Memory B cell (primary cell): ENCODE data around the gene NKAPL.

ENCODE experiments used
- ATAC-seq: fragments of 150-1000 bp; cut with Tn5 transposase; 2 replicates; pipeline ENCODE4 v1.10.0; 2021; ENCODE audit warnings: low read depth, mild to moderate bottlenecking, moderate library complexity
- DNase-seq, 2 donors: peaks; one replicate each; pipeline ENCODE4 v3.0.0; 2022; ENCODE audit warnings: low spot score in 2 of 2
- H3K27ac Mint-ChIP-seq: one replicate; pipeline ENCODE4 v1.8.0; 2022; ENCODE audit warnings: mild to moderate bottlenecking, moderate library complexity, mixed read lengths
- H3K27me3 Mint-ChIP-seq: one replicate; pipeline ENCODE4 v1.8.0; 2022; ENCODE audit warnings: mixed read lengths
- H3K36me3 Mint-ChIP-seq: one replicate; pipeline ENCODE4 v1.8.0; 2022; ENCODE audit warnings: mild to moderate bottlenecking, mixed read lengths
- H3K4me1 Mint-ChIP-seq: one replicate; pipeline ENCODE4 v1.8.0; 2022; ENCODE audit warnings: mixed read lengths
- H3K4me3 Mint-ChIP-seq: one replicate; pipeline ENCODE4 v1.8.0; 2022; ENCODE audit warnings: mild to moderate bottlenecking, moderate library complexity, mixed read lengths
- H3K9me3 Mint-ChIP-seq: one replicate; pipeline ENCODE4 v1.8.0; 2022; ENCODE audit warnings: mixed read lengths

The NKAPL gene

GRCh38 chr6:28264834-28265401 lies 5.8 kb downstream of the NKAPL start:
- H3K36me3 Mint-ChIP-seq, result peaks cover 5% of the 10 kb centered on the region
- ATAC-seq (no peak), DNase-seq (no peak)
- H3K4me1 Mint-ChIP-seq, result peaks cover 7% of the 10 kb centered on the region
- H3K9me3 Mint-ChIP-seq, result peaks cover 4% of the 10 kb centered on the region
- H3K4me3 Mint-ChIP-seq, result no peak overlapping the region
- H3K27me3 Mint-ChIP-seq, result peaks cover 2% of the 10 kb centered on the region
- no peak overlapping the region for H3K27ac Mint-ChIP-seq

GRCh38 chr6:28266563-28266961 lies 7.5 kb downstream of the NKAPL start:
- Mint-ChIP-seq H3K36me3 (peaks cover 12% of the 10 kb centered on the region), H3K27me3 (no peaks in the 10 kb centered on the region), H3K4me1 (peaks cover 10% of the 10 kb centered on the region), H3K27ac (no peak overlapping the region), H3K4me3 (no peak overlapping the region), H3K9me3 (no peaks in the 10 kb centered on the region)
- no peak for DNase-seq
- ATAC-seq, result no peak

GRCh38 chr6:28266962-28267694 lies 8.0 kb downstream of the NKAPL start, which contains the start of gene ZSCAN26:
Gene ZSCAN26, plus strand, starts transcription at chr6:28267143. Its CDS starts 4,777 bp downstream, at chr6:28271920.
- Mint-ChIP-seq H3K27me3 (no peaks in the 10 kb centered on the region), H3K4me3 (no peak within 1 kb of the TSS), H3K36me3 (peaks cover 12% of the 10 kb centered on the region), H3K4me1 (peaks cover 10% of the 10 kb centered on the region), H3K27ac (no peak within 1 kb of the TSS), H3K9me3 (no peaks in the 10 kb centered on the region)
- ATAC-seq, result peak; percentile 97
- peak; percentile 84 to 96 for DNase-seq

GRCh38 chr6:28267695-28268059 lies 8.6 kb downstream of the NKAPL start:
- peaks cover 10% of the 10 kb centered on the region for H3K4me1 Mint-ChIP-seq
- DNase-seq, result no peak
- H3K9me3 Mint-ChIP-seq, result no peaks in the 10 kb centered on the region
- H3K4me3 Mint-ChIP-seq, result no peak overlapping the region
- H3K27ac Mint-ChIP-seq, result no peak overlapping the region
- H3K27me3 Mint-ChIP-seq, result no peaks in the 10 kb centered on the region
- ATAC-seq, result no peak
- H3K36me3 Mint-ChIP-seq, result peaks cover 15% of the 10 kb centered on the region

GRCh38 chr6:28269492-28269891 lies 10.4 kb downstream of the NKAPL start:
- no peak for DNase-seq
- H3K36me3 Mint-ChIP-seq, result peaks cover 24% of the 10 kb centered on the region
- peaks cover 10% of the 10 kb centered on the region for H3K4me1 Mint-ChIP-seq
- no peak for ATAC-seq
- H3K27ac Mint-ChIP-seq, result no peak overlapping the region
- H3K27me3 Mint-ChIP-seq, result no peaks in the 10 kb centered on the region
- H3K4me3 Mint-ChIP-seq, result no peak overlapping the region
- H3K9me3 Mint-ChIP-seq, result no peaks in the 10 kb centered on the region

GRCh38 chr6:28274888-28275287 lies 15.8 kb downstream of the NKAPL start:
- no peak overlapping the region for H3K4me3 Mint-ChIP-seq
- DNase-seq (no peak), ATAC-seq (no peak)
- H3K9me3 Mint-ChIP-seq, result peaks cover 3% of the 10 kb centered on the region
- peaks cover 50% of the 10 kb centered on the region for H3K36me3 Mint-ChIP-seq
- H3K27ac Mint-ChIP-seq, result peak overlapping the region; percentile 4
- peaks cover 3% of the 10 kb centered on the region for H3K4me1 Mint-ChIP-seq
- H3K27me3 Mint-ChIP-seq, result no peaks in the 10 kb centered on the region

- Mint-ChIP-seq H3K4me3 (no peak overlapping the region), H3K27me3 (peaks cover 8% of the 10 kb centered on the region), H3K36me3 (peaks cover 41% of the 10 kb centered on the region), H3K27ac (no peak overlapping the region), H3K9me3 (peaks cover 5% of the 10 kb centered on the region), H3K4me1 (peaks cover 6% of the 10 kb centered on the region)
- DNase-seq (no peak), ATAC-seq (no peak)
Measured at GRCh38 chr6:28277746-28278145, 18.6 kb downstream of the NKAPL start.

- peaks cover 5% of the 10 kb centered on the region for H3K9me3 Mint-ChIP-seq
- peaks cover 6% of the 10 kb centered on the region for H3K4me1 Mint-ChIP-seq
- H3K27ac Mint-ChIP-seq, result no peak overlapping the region
- DNase-seq, result no peak
- peak overlapping the region; percentile 79 for H3K4me3 Mint-ChIP-seq
- H3K27me3 Mint-ChIP-seq, result peaks cover 12% of the 10 kb centered on the region
- ATAC-seq, result no peak
- H3K36me3 Mint-ChIP-seq, result peaks cover 23% of the 10 kb centered on the region
Measured at GRCh38 chr6:28280595-28281287, 21.6 kb downstream of the NKAPL start.

GRCh38 chr6:28281288-28282064 lies 22.4 kb downstream of the NKAPL start, which contains the start of gene PGBD1:
Gene PGBD1, plus strand, starts transcription at chr6:28281572. Its CDS starts 2,242 bp downstream, at chr6:28283814.
- peaks cover 6% of the 10 kb centered on the region for H3K4me1 Mint-ChIP-seq
- DNase-seq (peak; percentile 13 to 37), ATAC-seq (peak; percentile 86)
- peak within 1 kb of the TSS; percentile 79 for H3K4me3 Mint-ChIP-seq
- H3K36me3 Mint-ChIP-seq, result peaks cover 17% of the 10 kb centered on the region
- peaks cover 2% of the 10 kb centered on the region for H3K9me3 Mint-ChIP-seq
- H3K27ac Mint-ChIP-seq, result no peak within 1 kb of the TSS
- peaks cover 12% of the 10 kb centered on the region for H3K27me3 Mint-ChIP-seq

GRCh38 chr6:28282926-28283325 lies 23.8 kb downstream of the NKAPL start:
- Mint-ChIP-seq H3K27ac (no peak overlapping the region), H3K36me3 (peaks cover 10% of the 10 kb centered on the region), H3K9me3 (peaks cover 2% of the 10 kb centered on the region), H3K27me3 (peaks cover 14% of the 10 kb centered on the region), H3K4me3 (no peak overlapping the region), H3K4me1 (peaks cover 6% of the 10 kb centered on the region)
- ATAC-seq (no peak), DNase-seq (no peak)

GRCh38 chr6:28291573-28291972 lies 32.5 kb downstream of the NKAPL start:
- Mint-ChIP-seq H3K9me3 (no peaks in the 10 kb centered on the region), H3K36me3 (peaks cover 7% of the 10 kb centered on the region), H3K27me3 (peaks cover under 1% of the 10 kb centered on the region), H3K27ac (no peak overlapping the region), H3K4me3 (no peak overlapping the region), H3K4me1 (no peaks in the 10 kb centered on the region)
- DNase-seq, result no peak
- ATAC-seq, result no peak

GRCh38 chr6:28295326-28295725 lies 36.2 kb downstream of the NKAPL start:
- Mint-ChIP-seq H3K27ac (no peak overlapping the region), H3K4me3 (no peak overlapping the region), H3K27me3 (no peaks in the 10 kb centered on the region), H3K9me3 (no peaks in the 10 kb centered on the region), H3K36me3 (peaks cover 3% of the 10 kb centered on the region), H3K4me1 (no peaks in the 10 kb centered on the region)
- ATAC-seq, result no peak
- no peak for DNase-seq

- Mint-ChIP-seq H3K27ac (no peak overlapping the region), H3K36me3 (peaks cover 3% of the 10 kb centered on the region), H3K4me3 (no peak overlapping the region), H3K4me1 (no peaks in the 10 kb centered on the region), H3K27me3 (no peaks in the 10 kb centered on the region), H3K9me3 (no peaks in the 10 kb centered on the region)
- ATAC-seq (no peak), DNase-seq (no peak)
Measured at GRCh38 chr6:28296520-28297060, 37.5 kb downstream of the NKAPL start.
